IMR-90 (cell line): Measurements from ENCODE around the gene TNFAIP8. TPM values are rescaled to one million over a fixed set of nuclear protein-coding genes. Genes with fewer than 3 reads are reported as not detected.

Experiments
- ATAC-seq: fragments of 200-7000 bp; cut with Tn5 transposase; 2 replicates; pipeline ENCODE4 v1.9.1; 2020; ENCODE audit warnings: low read depth, mild to moderate bottlenecking, moderate library complexity
- BruUV-seq: library from RNA; stranded (reverse); fragments of 400-500 nt; replicated peaks from 2 replicates; lab custom pipeline; 2021; lab: Mats Ljungman, UMichigan
- CTCF ChIA-PET: fragments of 300-600 bp; formaldehyde crosslinking; extraction: SDS; loops from one replicate; lab custom pipeline; 2021; ENCODE audit warnings: antibody characterized with exemption; lab: Yijun Ruan, JAX
- POLR2A ChIA-PET: fragments of 300-600 bp; sonication (Branson Sonifier 250); formaldehyde crosslinking; loops from one replicate; lab custom pipeline; 2022; ENCODE audit warnings: antibody characterized with exemption; ENCODE audit not compliant: unreplicated experiment; lab: Charles Lee
- DNase-seq: peaks from one replicate; pipeline ENCODE4 v3.0.0; 2013
- H2AFZ ChIP-seq: replicated peaks from 2 replicates; pipeline ENCODE3; 2013; ENCODE audit warnings: low read length, mild to moderate bottlenecking; ENCODE audit not compliant: poor library complexity
- H2AK5ac ChIP-seq: 2 replicates; pipeline ENCODE4 v1.6.1; 2013; ENCODE audit warnings: low read depth, low read length, inconsistent platforms
- H2AK9ac ChIP-seq: replicated peaks from 2 replicates; pipeline ENCODE3; 2013; ENCODE audit warnings: mild to moderate bottlenecking, low read depth, low read length, moderate library complexity; ENCODE audit not compliant: poor library complexity
- H2BK120ac ChIP-seq: 2 replicates; pipeline ENCODE4 v1.6.1; 2013; ENCODE audit warnings: low read depth, low read length, inconsistent platforms
- H2BK15ac ChIP-seq: 3 replicates; pipeline ENCODE4 v1.6.1; 2013; ENCODE audit warnings: low read depth, low read length, inconsistent platforms
- H2BK20ac ChIP-seq: 2 replicates; pipeline ENCODE4 v1.6.1; 2013; ENCODE audit warnings: low read depth, mild to moderate bottlenecking, inconsistent platforms, low read length, moderate library complexity
- H2BK5ac ChIP-seq: 2 replicates; pipeline ENCODE4 v1.6.1; 2013; ENCODE audit warnings: mild to moderate bottlenecking, low read depth, low read length, inconsistent platforms; ENCODE audit not compliant: poor library complexity, severe bottlenecking
- H3K14ac ChIP-seq: replicated peaks from 2 replicates; pipeline ENCODE4 v1.6.1; 2013; ENCODE audit warnings: low read depth, low read length, inconsistent platforms
- H3K18ac ChIP-seq: 2 replicates; pipeline ENCODE4 v1.6.1; 2013; ENCODE audit warnings: low read depth, low read length, control low read depth
- H3K23ac ChIP-seq: 2 replicates; pipeline ENCODE4 v1.6.1; 2013; ENCODE audit warnings: low read depth, low read length, inconsistent platforms
- H3K27ac ChIP-seq: 2 replicates; pipeline ENCODE4 v1.5.1; 2013; ENCODE audit warnings: mild to moderate bottlenecking, control low read depth, low read length; ENCODE audit not compliant: insufficient read depth
- H3K27me3 ChIP-seq: 2 replicates; pipeline ENCODE4 v1.6.1; 2013; ENCODE audit warnings: low read length; ENCODE audit not compliant: control insufficient read depth, insufficient read depth
- H3K36me3 ChIP-seq: 2 replicates; pipeline ENCODE4 v1.6.1; 2013; ENCODE audit warnings: low read length, mixed read lengths; ENCODE audit not compliant: control insufficient read depth, insufficient read depth
- H3K4ac ChIP-seq: 2 replicates; pipeline ENCODE4 v1.6.1; 2013; ENCODE audit warnings: low read depth, low read length, inconsistent platforms
- H3K4me1 ChIP-seq: 2 replicates; pipeline ENCODE4 v1.6.1; 2013; ENCODE audit warnings: low read length, mixed read lengths; ENCODE audit not compliant: control insufficient read depth, insufficient read depth
- H3K4me2 ChIP-seq: 2 replicates; pipeline ENCODE4 v1.6.1; 2013; ENCODE audit warnings: low read depth, mild to moderate bottlenecking, control low read depth, low read length, moderate library complexity
- H3K4me3 ChIP-seq: 2 replicates; pipeline ENCODE4 v1.5.1; 2013; ENCODE audit warnings: low read depth, mild to moderate bottlenecking, control low read depth, low read length, moderate library complexity; ENCODE audit not compliant: insufficient read depth
- H3K56ac ChIP-seq: 2 replicates; pipeline ENCODE4 v1.6.1; 2013; ENCODE audit warnings: low read length, inconsistent platforms; ENCODE audit not compliant: insufficient read depth; ENCODE audit errors: extremely low read depth
- H3K79me1 ChIP-seq, 2 experiments: 2 replicates each; pipeline ENCODE4 v1.6.1; 2013; ENCODE audit warnings: low read length in 2 of 2, inconsistent platforms in 1 of 2, low read depth in 1 of 2
- H3K9ac ChIP-seq: 2 replicates; pipeline ENCODE4 v1.6.1; 2013; ENCODE audit warnings: low read depth, low read length, control low read depth
- H3K9me1 ChIP-seq: 2 replicates; pipeline ENCODE4 v1.6.1; 2013; ENCODE audit warnings: low read length, inconsistent platforms; ENCODE audit not compliant: insufficient read depth
- H3K9me3 ChIP-seq: 2 replicates; pipeline ENCODE4 v1.6.1; 2013; ENCODE audit warnings: low read length; ENCODE audit not compliant: control insufficient read depth, insufficient read depth
- H4K20me1 ChIP-seq: 2 replicates; pipeline ENCODE4 v1.6.1; 2013; ENCODE audit warnings: low read length, inconsistent platforms; ENCODE audit not compliant: insufficient read depth
- H4K5ac ChIP-seq: 2 replicates; pipeline ENCODE4 v1.6.1; 2013; ENCODE audit warnings: mild to moderate bottlenecking, low read depth, low read length, control low read depth
- H4K8ac ChIP-seq, 2 experiments: 2 replicates each; pipeline ENCODE4 v1.6.1; 2013; ENCODE audit warnings: low read depth in 2 of 2, low read length in 2 of 2, control low read depth in 1 of 2, inconsistent platforms in 1 of 2
- H4K91ac ChIP-seq: 2 replicates; pipeline ENCODE4 v1.6.1; 2013; ENCODE audit warnings: low read depth, low read length, inconsistent platforms; ENCODE audit not compliant: insufficient read depth
- BHLHE40 ChIP-seq: fragments of 150-350 bp; IDR thresholded peaks from 2 replicates; pipeline ENCODE4 v1.6.1; 2016; ENCODE audit warnings: mild to moderate bottlenecking, low read depth, low read length
- CEBPB ChIP-seq: IDR thresholded peaks from 2 replicates; pipeline ENCODE4 v1.6.1; 2012; ENCODE audit warnings: low read depth, low read length, improper control_type of control experiment
- CHD1 ChIP-seq: IDR thresholded peaks from 2 replicates; pipeline ENCODE4 v1.6.1; 2012; ENCODE audit warnings: low read depth, low read length, improper control_type of control experiment
- FOS ChIP-seq: fragments of 150-350 bp; IDR thresholded peaks from 2 replicates; pipeline ENCODE4 v1.6.1; 2016; ENCODE audit warnings: low read depth, low read length
- MAFK ChIP-seq: IDR thresholded peaks from 2 replicates; pipeline ENCODE4 v1.6.1; 2012; ENCODE audit warnings: low read depth, low read length, improper control_type of control experiment
- MAZ ChIP-seq: IDR thresholded peaks from 2 replicates; pipeline ENCODE4 v1.6.1; 2012; ENCODE audit warnings: low read depth, mild to moderate bottlenecking, low read length, improper control_type of control experiment, moderate library complexity, borderline replicate concordance
- MXI1 ChIP-seq: IDR thresholded peaks from 2 replicates; pipeline ENCODE4 v1.6.1; 2012; ENCODE audit warnings: low read depth, mild to moderate bottlenecking, low read length, moderate library complexity, borderline replicate concordance
- NFE2L2 ChIP-seq: fragments of 150-350 bp; IDR thresholded peaks from 2 replicates; pipeline ENCODE4 v1.6.1; 2016; ENCODE audit warnings: low read depth, mild to moderate bottlenecking, low read length
- POLR2A ChIP-seq: IDR thresholded peaks from 2 replicates; pipeline ENCODE4 v1.6.1; 2012; ENCODE audit warnings: mild to moderate bottlenecking, low read depth, low read length
- RAD21 ChIP-seq: IDR thresholded peaks from 2 replicates; pipeline ENCODE4 v1.6.1; 2012; ENCODE audit warnings: low read length, improper control_type of control experiment
- RCOR1 ChIP-seq: IDR thresholded peaks from 2 replicates; pipeline ENCODE4 v1.6.1; 2012; ENCODE audit warnings: mild to moderate bottlenecking, low read length, improper control_type of control experiment; ENCODE audit not compliant: insufficient replicate concordance
- RFX5 ChIP-seq: IDR thresholded peaks from 2 replicates; pipeline ENCODE4 v1.8.0; 2012; ENCODE audit warnings: low read depth, mild to moderate bottlenecking, low read length, moderate library complexity
- SMC3 ChIP-seq: fragments of 150-350 bp; IDR thresholded peaks from 2 replicates; pipeline ENCODE4 v1.6.1; 2016; ENCODE audit warnings: low read depth, mild to moderate bottlenecking, antibody characterized with exemption, low read length, moderate library complexity
- WGBS, 2 experiments: methylation state at CpG; one replicate each; pipeline versions ENCODE4 v1.1.5 to v1.1.7; 2013; ENCODE audit warnings: missing lambda C conversion rate in 2 of 2; ENCODE audit not compliant: insufficient read length in 1 of 2; ENCODE audit errors: extremely low coverage in 2 of 2; 5-methylcytosine and 5-hydroxymethylcytosine counted together
- dilution Hi-C: fragments of 300-500 bp; cut with HindIII; formaldehyde crosslinking; loops from one replicate; pipeline ENCODE4 v1.14.3; 2018; ENCODE audit warnings: low sequenced_read_pairs; ENCODE audit not compliant: unreplicated experiment
- in situ Hi-C: fragments of 300-500 bp; cut with MboI; formaldehyde crosslinking; loops from 3 replicates; pipeline ENCODE4 v1.14.3; 2019; ENCODE audit warnings: low sequenced_read_pairs, inconsistent platforms, mixed read lengths
- intact Hi-C: fragments of 100-400 bp; cut with micrococcal nuclease; formaldehyde crosslinking; loops from 2 replicates; pipeline ENCODE4 v1.10.0; 2022
- polyA plus RNA-seq, 3 experiments: library from polyadenylated mRNA; depleted of rRNA; stranded (reverse); fragments of >200 nt; gene quantifications; 2 replicates each; pipeline ENCODE4 v1.2.3, GENCODE V29; 2012; ENCODE audit warnings: low replicate concordance in 1 of 3
- total RNA-seq: library from RNA; depleted of rRNA; stranded (reverse); fragments of >200 nt; gene quantifications from 2 replicates; pipeline ENCODE4 v1.2.3, GENCODE V29; 2012
- TF ChIP-seq, protein P1 (sequence below): conservative IDR thresholded peaks from 2 replicates; pipeline ENCODE4 v1.5.1; 2012; ENCODE audit warnings: mild to moderate bottlenecking, low read depth, low read length, improper control_type of control experiment
- TF ChIP-seq, protein P2 (sequence below): fragments of 150-350 bp; IDR thresholded peaks from 2 replicates; pipeline ENCODE4 v1.6.1; 2016; ENCODE audit warnings: low read depth, mild to moderate bottlenecking, low read length, moderate library complexity, borderline replicate concordance
- TF ChIP-seq, protein P3 (sequence below): fragments of 150-350 bp; IDR thresholded peaks from 2 replicates; pipeline ENCODE4 v1.6.1; 2017; ENCODE audit warnings: mild to moderate bottlenecking, antibody characterized with exemption, low read length, low read depth

The TNFAIP8 gene
- total and polyA plus RNA-seq, 2 of the 4 experiments (the other 2 are of a cell fraction): 20.3 to 29.9 TPM

DNA sequence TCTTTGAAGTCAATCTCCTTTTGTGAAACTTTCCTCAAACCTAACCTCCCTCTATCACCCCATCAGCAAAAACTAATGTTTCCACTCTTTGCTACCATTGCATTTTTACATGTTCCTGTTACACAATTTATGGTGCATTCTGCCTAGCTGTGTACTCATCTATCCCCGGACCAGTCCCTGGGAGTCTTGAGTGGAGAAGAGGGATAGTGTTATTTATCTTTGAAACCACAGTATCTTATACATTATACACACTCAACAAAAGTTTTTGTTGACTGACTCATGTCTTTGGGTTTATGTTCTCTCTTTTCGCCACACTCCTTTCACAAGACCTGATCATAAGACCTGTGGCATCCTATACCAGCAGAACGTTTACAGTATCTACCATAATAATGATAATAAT lies 26.4 kb downstream of the TNFAIP8 start:
- H3K4me3 ChIP-seq: no peak overlapping the region
- no peak overlapping the region for H2AK9ac ChIP-seq
- dilution Hi-C loops: no loop called here
- H3K27ac ChIP-seq: no peak overlapping the region
- H2BK120ac ChIP-seq: no peak overlapping the region
- no peak overlapping the region for H4K91ac ChIP-seq
- WGBS, 2 experiments: no CpG with 5 or more reads among the region's 3 CpGs
- intact Hi-C loops: no loop called here
- no peak overlapping the region for H3K23ac ChIP-seq
- H3K4me2 ChIP-seq: no peak overlapping the region
- H2AFZ ChIP-seq: no peak overlapping the region
- peaks cover 25% of the 10 kb centered on the region for H3K4me1 ChIP-seq
- DNase-seq (peak; percentile 94), ATAC-seq (peak; percentile 82)
- H3K9me3 ChIP-seq: no peaks in the 10 kb centered on the region
- no peak overlapping the region for H4K8ac ChIP-seq
- BruUV-seq: no TSS peak
- TF ChIP-seq RFX5 (no peak), MXI1 (no peak), CHD1 (no peak), NFE2L2 (no peak), MAZ (no peak), POLR2A (no peak), MAFK (peak; percentile 78), BHLHE40 (no peak), SMC3 (no peak), CEBPB (peak; percentile 90), RCOR1 (no peak), RAD21 (no peak), FOS (peak; percentile 66)
- TF ChIP-seq, protein P1, sequence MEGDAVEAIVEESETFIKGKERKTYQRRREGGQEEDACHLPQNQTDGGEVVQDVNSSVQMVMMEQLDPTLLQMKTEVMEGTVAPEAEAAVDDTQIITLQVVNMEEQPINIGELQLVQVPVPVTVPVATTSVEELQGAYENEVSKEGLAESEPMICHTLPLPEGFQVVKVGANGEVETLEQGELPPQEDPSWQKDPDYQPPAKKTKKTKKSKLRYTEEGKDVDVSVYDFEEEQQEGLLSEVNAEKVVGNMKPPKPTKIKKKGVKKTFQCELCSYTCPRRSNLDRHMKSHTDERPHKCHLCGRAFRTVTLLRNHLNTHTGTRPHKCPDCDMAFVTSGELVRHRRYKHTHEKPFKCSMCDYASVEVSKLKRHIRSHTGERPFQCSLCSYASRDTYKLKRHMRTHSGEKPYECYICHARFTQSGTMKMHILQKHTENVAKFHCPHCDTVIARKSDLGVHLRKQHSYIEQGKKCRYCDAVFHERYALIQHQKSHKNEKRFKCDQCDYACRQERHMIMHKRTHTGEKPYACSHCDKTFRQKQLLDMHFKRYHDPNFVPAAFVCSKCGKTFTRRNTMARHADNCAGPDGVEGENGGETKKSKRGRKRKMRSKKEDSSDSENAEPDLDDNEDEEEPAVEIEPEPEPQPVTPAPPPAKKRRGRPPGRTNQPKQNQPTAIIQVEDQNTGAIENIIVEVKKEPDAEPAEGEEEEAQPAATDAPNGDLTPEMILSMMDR: no peak
- TF ChIP-seq, protein P2, sequence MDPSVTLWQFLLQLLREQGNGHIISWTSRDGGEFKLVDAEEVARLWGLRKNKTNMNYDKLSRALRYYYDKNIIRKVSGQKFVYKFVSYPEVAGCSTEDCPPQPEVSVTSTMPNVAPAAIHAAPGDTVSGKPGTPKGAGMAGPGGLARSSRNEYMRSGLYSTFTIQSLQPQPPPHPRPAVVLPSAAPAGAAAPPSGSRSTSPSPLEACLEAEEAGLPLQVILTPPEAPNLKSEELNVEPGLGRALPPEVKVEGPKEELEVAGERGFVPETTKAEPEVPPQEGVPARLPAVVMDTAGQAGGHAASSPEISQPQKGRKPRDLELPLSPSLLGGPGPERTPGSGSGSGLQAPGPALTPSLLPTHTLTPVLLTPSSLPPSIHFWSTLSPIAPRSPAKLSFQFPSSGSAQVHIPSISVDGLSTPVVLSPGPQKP: no peak
- TF ChIP-seq, protein P3, sequence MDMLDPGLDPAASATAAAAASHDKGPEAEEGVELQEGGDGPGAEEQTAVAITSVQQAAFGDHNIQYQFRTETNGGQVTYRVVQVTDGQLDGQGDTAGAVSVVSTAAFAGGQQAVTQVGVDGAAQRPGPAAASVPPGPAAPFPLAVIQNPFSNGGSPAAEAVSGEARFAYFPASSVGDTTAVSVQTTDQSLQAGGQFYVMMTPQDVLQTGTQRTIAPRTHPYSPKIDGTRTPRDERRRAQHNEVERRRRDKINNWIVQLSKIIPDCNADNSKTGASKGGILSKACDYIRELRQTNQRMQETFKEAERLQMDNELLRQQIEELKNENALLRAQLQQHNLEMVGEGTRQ: no peak
- no peak overlapping the region for H3K9ac ChIP-seq
- ChIA-PET CTCF (interaction anchor here (0.6 to 0.9 kb wide), 2 partner anchors 50 to 54 kb away, joined by 3 read pairs; no protein-coding TSS in a partner anchor), POLR2A (no interaction called here)
- no peak overlapping the region for H2BK15ac ChIP-seq
- H2AK5ac ChIP-seq: no peak overlapping the region
- no peak overlapping the region for H2BK5ac ChIP-seq
- H3K18ac ChIP-seq: no peak overlapping the region
- in situ Hi-C loops: no loop called here
- H3K9me1 ChIP-seq: peaks cover 10% of the 10 kb centered on the region
- no peaks in the 10 kb centered on the region for H3K27me3 ChIP-seq
- no peak overlapping the region for H3K14ac ChIP-seq
- H4K5ac ChIP-seq: no peak overlapping the region
- peaks cover 9 to 30% of the 10 kb centered on the region in 2 experiments; a peak in 3 of 4 replicates for H3K79me1 ChIP-seq
- H2BK20ac ChIP-seq: no peak overlapping the region
- H3K4ac ChIP-seq: no peak overlapping the region
- H3K36me3 ChIP-seq: no peaks in the 10 kb centered on the region
- no peak overlapping the region for H3K56ac ChIP-seq
- no peaks in the 10 kb centered on the region for H4K20me1 ChIP-seq
